GM12878 (cell line): ENCODE measurements around the gene SF3B2.

Experiments used
- MYC ChIP-seq: IDR thresholded peaks from 2 replicates; pipeline ENCODE4 v1.6.1; 2011; ENCODE audit warnings: mild to moderate bottlenecking, low read length, moderate library complexity, inconsistent platforms; ENCODE audit not compliant: insufficient read depth, insufficient replicate concordance, insufficient read length, severe bottlenecking
- NBN ChIP-seq: fragments of 450-650 bp; IDR thresholded peaks from 2 replicates; pipeline ENCODE4 v1.6.1; 2016
- PAX8 ChIP-seq: fragments of 450-650 bp; IDR thresholded peaks from 2 replicates; pipeline ENCODE4 v1.6.1; 2017; ENCODE audit warnings: mild to moderate bottlenecking, moderate library complexity
- POLR2A ChIP-seq: IDR thresholded peaks from 2 replicates; pipeline ENCODE4 v1.6.1; 2011; ENCODE audit warnings: low read depth, mild to moderate bottlenecking, low read length
- TF ChIP-seq, protein P1 (sequence below): IDR thresholded peaks from 2 replicates; pipeline ENCODE4 v1.6.1; 2011; ENCODE audit warnings: borderline replicate concordance, low read depth, mild to moderate bottlenecking, moderate library complexity, low read length; ENCODE audit not compliant: insufficient read depth, poor library complexity, severe bottlenecking

DNA sequence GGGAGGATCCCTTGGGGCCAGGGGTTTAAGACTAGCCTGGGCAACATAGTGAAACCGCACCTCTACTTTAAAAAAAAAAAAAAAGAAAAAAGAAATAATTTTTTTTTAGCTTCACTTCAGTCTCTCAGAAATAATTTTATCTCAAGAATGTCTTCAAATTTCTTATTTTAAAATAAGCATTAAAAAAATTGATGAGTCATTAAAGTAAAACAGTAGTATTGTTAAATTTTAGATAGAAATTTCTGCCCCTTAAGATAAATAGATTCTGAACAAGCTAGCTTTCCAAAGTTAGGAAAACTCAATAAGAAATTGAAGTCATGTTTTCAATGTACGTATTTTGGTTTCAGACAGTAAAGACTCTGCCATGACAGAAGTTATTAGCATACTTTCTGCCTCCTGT lies 10.2 kb downstream of the SF3B2 start:
- TF ChIP-seq, protein P1, sequence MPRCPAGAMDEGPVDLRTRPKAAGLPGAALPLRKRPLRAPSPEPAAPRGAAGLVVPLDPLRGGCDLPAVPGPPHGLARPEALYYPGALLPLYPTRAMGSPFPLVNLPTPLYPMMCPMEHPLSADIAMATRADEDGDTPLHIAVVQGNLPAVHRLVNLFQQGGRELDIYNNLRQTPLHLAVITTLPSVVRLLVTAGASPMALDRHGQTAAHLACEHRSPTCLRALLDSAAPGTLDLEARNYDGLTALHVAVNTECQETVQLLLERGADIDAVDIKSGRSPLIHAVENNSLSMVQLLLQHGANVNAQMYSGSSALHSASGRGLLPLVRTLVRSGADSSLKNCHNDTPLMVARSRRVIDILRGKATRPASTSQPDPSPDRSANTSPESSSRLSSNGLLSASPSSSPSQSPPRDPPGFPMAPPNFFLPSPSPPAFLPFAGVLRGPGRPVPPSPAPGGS: no peak
- TF ChIP-seq PAX8 (no peak), POLR2A (no peak), NBN (no peak), MYC (no peak)
